Right lobe of liver (tissue), 4 donors: Measurements from ENCODE around the gene HOXD13.

ENCODE experiments used
- POLR2A ChIP-seq: fragments of 450-650 bp; IDR thresholded peaks from one replicate; pipeline ENCODE4 v1.6.1; 2017; ENCODE audit warnings: antibody characterized with exemption, mild to moderate bottlenecking
- TF ChIP-seq, protein P1 (sequence below), 4 donors: fragments of 200-600 bp in 3 of 4; fragments of 450-650 bp in 1 of 4; IDR thresholded peaks; one replicate each; pipeline versions ENCODE4 v1.5.1 to v1.8.0; 2016 to 2022; ENCODE audit warnings: antibody characterized with exemption in 4 of 4, mild to moderate bottlenecking in 2 of 4
- donor health status: DM: no; HTN: no; CAD: no.
- donor health status: DM: no; HTN: no; CAD: no.
- donor health status: DM: no; HTN: yes; CAD: no.

DNA sequence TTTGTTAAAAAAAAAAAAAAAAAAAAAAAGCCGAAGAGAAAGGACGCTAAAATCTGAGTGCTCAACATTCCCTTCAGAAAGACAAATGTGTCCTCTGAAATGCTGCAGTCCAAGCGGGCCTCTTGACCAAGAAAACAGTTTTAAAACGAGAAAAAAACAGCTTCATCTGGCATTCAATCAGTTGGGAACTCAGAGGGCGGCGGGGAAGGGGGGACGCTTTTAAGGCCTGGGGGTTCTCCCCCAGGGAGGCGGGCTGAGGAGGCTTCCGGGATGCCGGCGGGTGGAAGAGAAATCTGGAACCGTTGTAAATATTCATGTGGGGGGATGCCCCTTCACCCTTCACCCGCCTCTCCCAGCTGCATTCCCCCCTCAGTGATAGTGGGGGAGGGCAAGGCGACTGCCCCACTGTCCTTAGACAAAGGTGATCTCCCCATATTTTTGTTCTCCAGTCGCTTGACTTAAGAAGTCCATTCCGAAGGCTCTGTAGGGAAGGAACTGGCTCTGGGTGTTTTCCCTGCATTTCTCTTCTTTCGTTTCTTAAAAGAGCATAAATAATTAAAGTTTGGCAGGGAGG, 11.3 kb downstream of the HOXD13 start:
- no peak for TF ChIP-seq POLR2A
- TF ChIP-seq, protein P1, sequence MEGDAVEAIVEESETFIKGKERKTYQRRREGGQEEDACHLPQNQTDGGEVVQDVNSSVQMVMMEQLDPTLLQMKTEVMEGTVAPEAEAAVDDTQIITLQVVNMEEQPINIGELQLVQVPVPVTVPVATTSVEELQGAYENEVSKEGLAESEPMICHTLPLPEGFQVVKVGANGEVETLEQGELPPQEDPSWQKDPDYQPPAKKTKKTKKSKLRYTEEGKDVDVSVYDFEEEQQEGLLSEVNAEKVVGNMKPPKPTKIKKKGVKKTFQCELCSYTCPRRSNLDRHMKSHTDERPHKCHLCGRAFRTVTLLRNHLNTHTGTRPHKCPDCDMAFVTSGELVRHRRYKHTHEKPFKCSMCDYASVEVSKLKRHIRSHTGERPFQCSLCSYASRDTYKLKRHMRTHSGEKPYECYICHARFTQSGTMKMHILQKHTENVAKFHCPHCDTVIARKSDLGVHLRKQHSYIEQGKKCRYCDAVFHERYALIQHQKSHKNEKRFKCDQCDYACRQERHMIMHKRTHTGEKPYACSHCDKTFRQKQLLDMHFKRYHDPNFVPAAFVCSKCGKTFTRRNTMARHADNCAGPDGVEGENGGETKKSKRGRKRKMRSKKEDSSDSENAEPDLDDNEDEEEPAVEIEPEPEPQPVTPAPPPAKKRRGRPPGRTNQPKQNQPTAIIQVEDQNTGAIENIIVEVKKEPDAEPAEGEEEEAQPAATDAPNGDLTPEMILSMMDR (IDR thresholded peaks at IDR 0.05) = no peak
